HFFc6 (cell line): ENCODE results near the gene SEMA4D. TPM values are rescaled to one million over a fixed set of nuclear protein-coding genes. Genes with fewer than 3 reads are reported as not detected.

Experiments
- DNase-seq: peaks from one replicate; pipeline ENCODE4 v3.0.0-alpha.2; 2018
- H3K27ac Mint-ChIP-seq: 2 replicates; pipeline ENCODE4 v1.8.0; 2020; ENCODE audit warnings: mild to moderate bottlenecking, mixed read lengths
- H3K27me3 Mint-ChIP-seq: 2 replicates; pipeline ENCODE4 v1.8.0; 2021; ENCODE audit warnings: mild to moderate bottlenecking, moderate library complexity, mixed read lengths; ENCODE audit not compliant: insufficient read depth
- H3K36me3 Mint-ChIP-seq: 2 replicates; pipeline ENCODE4 v1.8.0; 2021; ENCODE audit warnings: low read depth, mixed read lengths
- H3K4me1 Mint-ChIP-seq: 2 replicates; pipeline ENCODE4 v1.8.0; 2020; ENCODE audit warnings: low read depth, mixed read lengths
- H3K4me3 Mint-ChIP-seq: 2 replicates; pipeline ENCODE4 v1.8.0; 2020; ENCODE audit warnings: mild to moderate bottlenecking, moderate library complexity, mixed read lengths
- H3K9me3 Mint-ChIP-seq: 2 replicates; pipeline ENCODE4 v1.8.0; 2020; ENCODE audit warnings: mild to moderate bottlenecking, mixed read lengths
- CTCF ChIP-seq: fragments of 200-600 bp; sonication (generic); IDR thresholded peaks from 2 replicates; pipeline ENCODE4 v1.5.0; 2021; ENCODE audit warnings: antibody characterized with exemption, mild to moderate bottlenecking
- total RNA-seq, 6 experiments: library from RNA; stranded (reverse); fragmentation: NEBNext Ultra II Directional; extraction: Animal tissue kit (Norgen Biotek cat#: 25700); gene quantifications; 2 replicates in 1 of 6; 3 replicates in 5 of 6; pipeline ENCODE4 v1.2.3, GENCODE V29; 2021

Gene SEMA4D
- total RNA-seq, 6 experiments from 2014 or later: not detected

GRCh38 chr9:89421595-89421994 is 76.3 kb downstream of the SEMA4D start:
- no peak overlapping the region for H3K4me3 Mint-ChIP-seq
- H3K4me1 Mint-ChIP-seq: peaks cover 8% of the 10 kb centered on the region; the same call in 1 of the 2 replicates
- H3K27ac Mint-ChIP-seq: no peak overlapping the region
- DNase-seq: no peak
- H3K27me3 Mint-ChIP-seq: peaks cover 17% of the 10 kb centered on the region
- no peaks in the 10 kb centered on the region for H3K36me3 Mint-ChIP-seq
- no peaks in the 10 kb centered on the region for H3K9me3 Mint-ChIP-seq
- TF ChIP-seq CTCF: no peak

- Mint-ChIP-seq H3K4me3 (no peak overlapping the region), H3K36me3 (no peaks in the 10 kb centered on the region), H3K27ac (no peak overlapping the region), H3K27me3 (peaks cover 20% of the 10 kb centered on the region), H3K9me3 (no peaks in the 10 kb centered on the region), H3K4me1 (peaks cover 8% of the 10 kb centered on the region; the same call in 1 of the 2 replicates)
- no peak for DNase-seq
- TF ChIP-seq CTCF: no peak
Observed at GRCh38 chr9:89420397-89421178, 77.3 kb downstream of the SEMA4D start.

DNA sequence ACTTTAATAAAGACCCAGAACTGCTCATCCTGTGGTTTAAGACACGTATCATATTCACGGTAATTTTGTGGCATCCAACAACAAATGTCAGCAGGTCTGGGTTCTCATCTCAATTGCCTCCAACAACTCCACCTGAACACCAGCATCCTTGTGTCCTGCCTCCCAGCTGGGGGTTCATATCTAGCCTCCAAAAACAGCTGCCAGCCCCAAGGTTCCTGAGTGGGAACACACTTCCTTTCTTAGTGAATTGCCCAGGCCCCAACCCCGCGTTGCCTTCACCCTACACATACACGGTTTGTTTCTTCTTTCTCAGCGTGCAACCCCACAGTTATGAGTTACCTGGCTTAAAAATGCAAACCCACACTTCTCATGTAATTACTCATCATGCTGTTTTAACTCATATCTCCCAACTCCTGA is 77.9 kb downstream of the SEMA4D start:
- Mint-ChIP-seq H3K4me3 (no peak overlapping the region), H3K27me3 (peaks cover 21% of the 10 kb centered on the region), H3K9me3 (no peaks in the 10 kb centered on the region)

GRCh38 chr9:89418882-89419640 is 78.9 kb downstream of the SEMA4D start:
- Mint-ChIP-seq H3K36me3 (no peaks in the 10 kb centered on the region), H3K9me3 (no peaks in the 10 kb centered on the region), H3K27me3 (peaks cover 24% of the 10 kb centered on the region), H3K27ac (no peak overlapping the region), H3K4me3 (no peak overlapping the region), H3K4me1 (peaks cover 8% of the 10 kb centered on the region; the same call in 1 of the 2 replicates)
- DNase-seq: no peak
- no peak for TF ChIP-seq CTCF

More for the DNA sequence above, 77.9 kb downstream of the SEMA4D start:
- TF ChIP-seq CTCF: no peak
- Mint-ChIP-seq H3K4me1 (peaks cover 8% of the 10 kb centered on the region; the same call in 1 of the 2 replicates), H3K36me3 (no peaks in the 10 kb centered on the region), H3K27ac (no peak overlapping the region)
- DNase-seq: no peak

DNA sequence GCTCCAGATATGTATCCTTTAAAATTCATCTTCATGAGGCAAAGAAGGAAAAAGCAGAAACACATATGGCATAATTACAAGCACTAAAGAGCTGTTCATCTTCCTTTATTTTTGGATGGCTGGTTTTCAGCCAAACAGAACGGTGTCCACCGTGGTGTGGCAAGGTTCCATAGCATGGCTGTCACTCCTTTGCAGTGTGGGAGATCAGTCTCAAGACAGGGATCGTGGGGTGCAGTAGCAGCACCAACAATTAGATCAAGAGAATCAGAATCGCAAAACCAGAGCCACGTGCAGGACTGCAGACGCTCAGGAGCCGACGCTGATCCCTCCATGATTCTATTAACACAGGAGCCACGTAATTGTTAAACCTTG is 79.5 kb downstream of the SEMA4D start:
- Mint-ChIP-seq H3K4me3 (no peak overlapping the region), H3K4me1 (peaks cover 8% of the 10 kb centered on the region; the same call in 1 of the 2 replicates), H3K27me3 (peaks cover 24% of the 10 kb centered on the region), H3K27ac (no peak overlapping the region), H3K36me3 (no peaks in the 10 kb centered on the region), H3K9me3 (no peaks in the 10 kb centered on the region)
- TF ChIP-seq CTCF: no peak
- no peak for DNase-seq
